ENCODE measurements around the gene SLC39A1. TPM values are rescaled to one million over a fixed set of nuclear protein-coding genes. Genes with fewer than 3 reads are reported as not detected.

The SLC39A1 gene
- polyA plus RNA-seq, 5 donors = 57.6 to 72.1 (median 66.1) TPM

Other genes with a start within 250 kb of the SLC39A1 start
- 100 to 1,000 TPM in 4 of 5 donors, 10 to 100 TPM in 1; 98.2 to 130 (median 104) TPM for gene INTS3, start 235.5 kb downstream of the SLC39A1 start, polyA plus RNA-seq (ENCODE audit: insufficient read depth in 1 of 5, insufficient read length in 5 of 5, low replicate concordance in 1 of 5)
- 10 to 100 TPM; 33.3 to 47.9 (median 41.6) TPM for gene SLC27A3, start 188.1 kb downstream of the SLC39A1 start, polyA plus RNA-seq (ENCODE audit: insufficient read depth in 1 of 5, insufficient read length in 5 of 5, low replicate concordance in 1 of 5)
- 10 to 100 TPM; 23.4 to 34.0 (median 28.7) TPM for gene GATAD2B, start 40.6 kb downstream of the SLC39A1 start, polyA plus RNA-seq (ENCODE audit: insufficient read depth in 1 of 5, insufficient read length in 5 of 5, low replicate concordance in 1 of 5)
- gene DENND4B, start 16.8 kb downstream of the SLC39A1 start, polyA plus RNA-seq (ENCODE audit: insufficient read depth in 1 of 5, insufficient read length in 5 of 5, low replicate concordance in 1 of 5) = 10 to 100 TPM; 37.1 to 53.7 (median 46.2) TPM
- 10 to 100 TPM; 38.8 to 64.2 (median 50.4) TPM for gene CRTC2, start 4.9 kb downstream of the SLC39A1 start, polyA plus RNA-seq (ENCODE audit: insufficient read depth in 1 of 5, insufficient read length in 5 of 5, low replicate concordance in 1 of 5)
- gene CREB3L4, start 4.4 kb upstream of the SLC39A1 start, polyA plus RNA-seq (ENCODE audit: insufficient read depth in 1 of 5, insufficient read length in 5 of 5, low replicate concordance in 1 of 5) = 10 to 100 TPM; 34.9 to 44.9 (median 40.1) TPM
- 100 to 1,000 TPM in 1 of 5 donors, 10 to 100 TPM in 4; 81.7 to 104 (median 90.1) TPM for gene JTB, start 14.1 kb upstream of the SLC39A1 start, polyA plus RNA-seq (ENCODE audit: insufficient read depth in 1 of 5, insufficient read length in 5 of 5, low replicate concordance in 1 of 5)
- 100 to 1,000 TPM; 145 to 175 (median 155) TPM for gene RAB13, start 22.8 kb upstream of the SLC39A1 start, polyA plus RNA-seq (ENCODE audit: insufficient read depth in 1 of 5, insufficient read length in 5 of 5, low replicate concordance in 1 of 5)
- 1,000 to 10,000 TPM; 3,493 to 4,788 (median 3,660) TPM for gene RPS27, start 27.2 kb upstream of the SLC39A1 start, polyA plus RNA-seq (ENCODE audit: insufficient read depth in 1 of 5, insufficient read length in 5 of 5, low replicate concordance in 1 of 5)
- under 1 TPM; 0.09 to 0.18 (median 0.14) TPM for gene NUP210L, start 191.5 kb upstream of the SLC39A1 start, polyA plus RNA-seq (ENCODE audit: insufficient read depth in 1 of 5, insufficient read length in 5 of 5, low replicate concordance in 1 of 5)
- gene TPM3, start 228.6 kb upstream of the SLC39A1 start, polyA plus RNA-seq (ENCODE audit: insufficient read depth in 1 of 5, insufficient read length in 5 of 5, low replicate concordance in 1 of 5) = 100 to 1,000 TPM; 234 to 271 (median 253) TPM
- gene CFAP141, start 242.8 kb upstream of the SLC39A1 start, polyA plus RNA-seq (ENCODE audit: insufficient read depth in 1 of 5, insufficient read length in 5 of 5, low replicate concordance in 1 of 5) = 1 to 10 TPM in 4 of 5 donors, not detected in 1; 2.7 to 6.5 (median 3.8) TPM

All from right lung (tissue), 5 donors.